HG03354 (cell line): ENCODE results near the gene SACS.
"Not testable (repeated sequence)": the region's sequence is repeated elsewhere in the genome, so short reads cannot be mapped to it uniquely, and the experiment has no call there.

ENCODE experiments used
- ATAC-seq: cut with Tn5 transposase; IDR thresholded peaks from one replicate; pipeline ENCODE4 v1.9.1; 2021; ENCODE audit warnings: mild to moderate bottlenecking; ENCODE audit not compliant: unreplicated experiment, poor library complexity, severe bottlenecking

The SACS gene

GRCh38 chr13:23458989-23459388, 25.5 kb upstream of the SACS start:
- ATAC-seq, result no peak

- ATAC-seq, result no peak
These were observed 23.1 kb upstream of the SACS start for GRCh38 chr13:23456437-23457210.

GRCh38 chr13:23455401-23456185, 22.1 kb upstream of the SACS start:
- ATAC-seq, result no peak

- ATAC-seq, result no peak
These were observed 19.6 kb upstream of the SACS start for GRCh38 chr13:23453132-23453531.

- ATAC-seq, result no peak
These were observed 17.0 kb upstream of the SACS start for GRCh38 chr13:23450340-23451046.

- ATAC-seq, result no peak
These were observed 16.1 kb upstream of the SACS start for GRCh38 chr13:23449398-23450162.

GRCh38 chr13:23447927-23448326, 14.4 kb upstream of the SACS start:
- ATAC-seq, result no peak

GRCh38 chr13:23445794-23446193, 12.3 kb upstream of the SACS start:
- ATAC-seq, result no peak

GRCh38 chr13:23443878-23444277, 10.4 kb upstream of the SACS start:
- ATAC-seq, result no peak

- no peak for ATAC-seq
These were observed 9.6 kb upstream of the SACS start for GRCh38 chr13:23443110-23443509.

GRCh38 chr13:23440821-23441618, 7.5 kb upstream of the SACS start:
- ATAC-seq, result no peak

- not testable (repeated sequence) for ATAC-seq
These were observed 6.8 kb upstream of the SACS start for GRCh38 chr13:23440324-23440723.

GRCh38 chr13:23437916-23438315, 4.4 kb upstream of the SACS start:
- ATAC-seq, result no peak

GRCh38 chr13:23436680-23437079, 3.2 kb upstream of the SACS start:
- ATAC-seq, result no peak

- ATAC-seq, result no peak
These were observed 989 bp upstream of the SACS start for GRCh38 chr13:23434491-23434890.

- no peak for ATAC-seq
These were observed 876 bp downstream of the SACS start for GRCh38 chr13:23432626-23433025.

- ATAC-seq, result no peak
These were observed 2.8 kb downstream of the SACS start for GRCh38 chr13:23430664-23431063.

GRCh38 chr13:23427881-23428528, 5.5 kb downstream of the SACS start:
- no peak for ATAC-seq
